Endothelial cell of umbilical vein (primary cell): ENCODE data around the gene VPS37C.

Experiments used
- POLR2A ChIP-seq: IDR thresholded peaks from 2 replicates; pipeline ENCODE4 v1.6.1; 2012; ENCODE audit warnings: low read depth, mild to moderate bottlenecking, control low read depth, low read length
- TF ChIP-seq, protein P1 (sequence below), 2 donors: IDR thresholded peaks; 1 replicate in 1 of 2; 2 replicates in 1 of 2; pipeline ENCODE4 v1.5.1; 2011; ENCODE audit warnings: low read length in 2 of 2, mild to moderate bottlenecking in 2 of 2, moderate library complexity in 2 of 2, control low read depth in 1 of 2, inconsistent platforms in 1 of 2, low read depth in 1 of 2; ENCODE audit not compliant: insufficient read depth in 1 of 2; ENCODE audit errors: extremely low read depth in 1 of 2

DNA sequence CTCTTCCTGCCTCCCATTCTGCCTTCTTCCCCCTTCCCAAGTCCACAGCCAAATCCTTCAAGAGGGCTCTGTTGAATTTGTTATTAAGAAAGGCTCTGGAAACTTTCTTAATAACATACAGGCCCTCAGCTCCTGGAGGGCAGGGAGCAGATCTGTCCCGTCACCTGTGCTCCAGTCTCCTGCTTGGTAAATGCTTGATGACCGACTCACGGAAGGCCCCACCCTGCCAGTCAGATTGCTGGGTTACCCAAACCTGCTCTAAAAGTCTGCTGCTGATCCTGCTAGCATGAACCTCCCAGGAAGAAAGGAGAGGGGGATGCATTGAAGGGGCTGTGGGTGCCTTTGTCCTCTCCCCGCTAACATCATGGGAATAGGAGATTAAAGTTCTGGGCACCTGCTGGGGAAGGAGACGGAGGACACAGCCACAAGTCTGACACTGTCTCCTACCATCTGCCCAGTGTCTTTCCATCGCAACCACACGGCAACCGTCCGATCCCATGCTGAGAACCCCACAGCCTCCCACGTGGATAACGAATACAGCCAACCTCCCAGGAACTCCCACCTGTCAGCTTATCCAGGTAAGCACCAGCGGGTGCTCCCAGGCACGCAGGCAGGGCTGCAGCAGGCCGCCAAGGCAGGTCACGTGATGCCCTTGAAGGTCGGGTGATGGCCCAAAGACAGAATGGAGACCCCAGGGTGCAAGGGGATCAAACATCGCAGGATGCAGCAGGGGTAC lies 36.5 kb downstream of the VPS37C start:
- no peak for TF ChIP-seq POLR2A
- TF ChIP-seq, protein P1, sequence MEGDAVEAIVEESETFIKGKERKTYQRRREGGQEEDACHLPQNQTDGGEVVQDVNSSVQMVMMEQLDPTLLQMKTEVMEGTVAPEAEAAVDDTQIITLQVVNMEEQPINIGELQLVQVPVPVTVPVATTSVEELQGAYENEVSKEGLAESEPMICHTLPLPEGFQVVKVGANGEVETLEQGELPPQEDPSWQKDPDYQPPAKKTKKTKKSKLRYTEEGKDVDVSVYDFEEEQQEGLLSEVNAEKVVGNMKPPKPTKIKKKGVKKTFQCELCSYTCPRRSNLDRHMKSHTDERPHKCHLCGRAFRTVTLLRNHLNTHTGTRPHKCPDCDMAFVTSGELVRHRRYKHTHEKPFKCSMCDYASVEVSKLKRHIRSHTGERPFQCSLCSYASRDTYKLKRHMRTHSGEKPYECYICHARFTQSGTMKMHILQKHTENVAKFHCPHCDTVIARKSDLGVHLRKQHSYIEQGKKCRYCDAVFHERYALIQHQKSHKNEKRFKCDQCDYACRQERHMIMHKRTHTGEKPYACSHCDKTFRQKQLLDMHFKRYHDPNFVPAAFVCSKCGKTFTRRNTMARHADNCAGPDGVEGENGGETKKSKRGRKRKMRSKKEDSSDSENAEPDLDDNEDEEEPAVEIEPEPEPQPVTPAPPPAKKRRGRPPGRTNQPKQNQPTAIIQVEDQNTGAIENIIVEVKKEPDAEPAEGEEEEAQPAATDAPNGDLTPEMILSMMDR (IDR thresholded peaks at IDR 0.05; ENCODE audit: extremely low read depth in 1 of 2, insufficient read depth in 1 of 2, low read depth in 1 of 2, low read length in 2 of 2): no peak
